WTC11 (cell line): ENCODE measurements around the gene SNRPE. TPM values are rescaled to one million over a fixed set of nuclear protein-coding genes. Genes with fewer than 3 reads are reported as not detected.

Experiments
- ATAC-seq: fragments of 200-7000 bp; cut with Tn5 transposase; 2 replicates; pipeline ENCODE4 v1.10.0; 2021; ENCODE audit warnings: mild to moderate bottlenecking, moderate library complexity
- CTCF ChIA-PET: fragments of 300-600 bp; sonication (Branson Sonifier 250); formaldehyde crosslinking; loops from one replicate; lab custom pipeline; 2021; ENCODE audit warnings: antibody characterized with exemption; lab: Charles Lee
- POLR2A ChIA-PET: fragments of 350-600 bp; sonication (Branson Sonifier 250); formaldehyde crosslinking; loops from one replicate; lab custom pipeline; 2021; ENCODE audit warnings: antibody characterized with exemption; lab: Charles Lee
- DNase-seq: peaks from one replicate; pipeline ENCODE4 v3.0.0; 2021; ENCODE audit warnings: low spot score
- H3K27ac Mint-ChIP-seq: 2 replicates; pipeline ENCODE4 v1.8.0; 2021; ENCODE audit warnings: mixed read lengths
- H3K27me3 Mint-ChIP-seq: 2 replicates; pipeline ENCODE4 v1.8.0; 2021; ENCODE audit warnings: low read depth, mild to moderate bottlenecking, moderate library complexity, mixed read lengths
- H3K36me3 Mint-ChIP-seq: 2 replicates; pipeline ENCODE4 v1.8.0; 2021; ENCODE audit warnings: mixed read lengths
- H3K4me1 Mint-ChIP-seq: 2 replicates; pipeline ENCODE4 v1.8.0; 2022; ENCODE audit warnings: mixed read lengths
- H3K4me3 Mint-ChIP-seq: 2 replicates; pipeline ENCODE4 v1.8.0; 2021; ENCODE audit warnings: mild to moderate bottlenecking, moderate library complexity, mixed read lengths
- H3K9me3 Mint-ChIP-seq: 2 replicates; pipeline ENCODE4 v1.8.0; 2021; ENCODE audit warnings: mixed read lengths
- CDX4 ChIP-seq: fragments of 250-450 bp; sonication (Bioruptor Pico); IDR thresholded peaks from 2 replicates; pipeline ENCODE4 v1.9.0; 2021; ENCODE audit warnings: moderate library complexity, mild to moderate bottlenecking, inconsistent platforms, borderline replicate concordance
- ELF4 ChIP-seq: sonication (generic); formaldehyde crosslinking; IDR thresholded peaks from 2 replicates; pipeline ENCODE4 v1.8.1; 2022; ENCODE audit warnings: low read depth, mild to moderate bottlenecking, moderate library complexity, missing genetic modification reagents
- FOXP1 ChIP-seq: sonication (generic); formaldehyde crosslinking; IDR thresholded peaks from 2 replicates; pipeline ENCODE4 v1.8.0; 2022; ENCODE audit warnings: missing genetic modification reagents, mild to moderate bottlenecking, moderate library complexity, borderline replicate concordance
- GRHL2 ChIP-seq: fragments of 250-450 bp; sonication (Bioruptor Pico); IDR thresholded peaks from 2 replicates; pipeline ENCODE4 v1.8.0; 2022; ENCODE audit warnings: mild to moderate bottlenecking, moderate library complexity; ENCODE audit not compliant: insufficient replicate concordance, severe bottlenecking
- GTF2I ChIP-seq: fragments of 250-450 bp; sonication (Bioruptor Pico); conservative IDR thresholded peaks from 2 replicates; pipeline ENCODE4 v1.4.0; 2021; ENCODE audit warnings: mild to moderate bottlenecking
- MLX ChIP-seq: sonication (generic); formaldehyde crosslinking; IDR thresholded peaks from 2 replicates; pipeline ENCODE4 v1.8.1; 2023; ENCODE audit warnings: mild to moderate bottlenecking, missing genetic modification reagents, moderate library complexity
- MYBL2 ChIP-seq: sonication (generic); formaldehyde crosslinking; IDR thresholded peaks from 2 replicates; pipeline ENCODE4 v1.8.1; 2023; ENCODE audit warnings: mild to moderate bottlenecking, moderate library complexity, missing genetic modification reagents
- NFE2L1 ChIP-seq: sonication (generic); formaldehyde crosslinking; IDR thresholded peaks from 2 replicates; pipeline ENCODE4 v1.8.1; 2023; ENCODE audit warnings: missing genetic modification reagents
- NFYB ChIP-seq: sonication (generic); formaldehyde crosslinking; conservative IDR thresholded peaks from 2 replicates; pipeline ENCODE4 v1.8.0; 2022; ENCODE audit warnings: low read depth, missing genetic modification reagents
- OVOL2 ChIP-seq: fragments of 250-450 bp; sonication (Bioruptor Pico); IDR thresholded peaks from 2 replicates; pipeline ENCODE4 v1.9.0; 2021; ENCODE audit warnings: mild to moderate bottlenecking, borderline replicate concordance
- SOX15 ChIP-seq: fragments of 250-450 bp; sonication (Bioruptor Pico); IDR thresholded peaks from 2 replicates; pipeline ENCODE4 v1.9.0; 2021; ENCODE audit warnings: mild to moderate bottlenecking
- SP1 ChIP-seq: sonication (generic); formaldehyde crosslinking; conservative IDR thresholded peaks from 2 replicates; pipeline ENCODE4 v1.8.1; 2022; ENCODE audit warnings: missing genetic modification reagents
- ZNF121 ChIP-seq: sonication (generic); formaldehyde crosslinking; IDR thresholded peaks from 2 replicates; pipeline ENCODE4 v1.8.0; 2023; ENCODE audit warnings: missing genetic modification reagents
- ZNF138 ChIP-seq: sonication (generic); formaldehyde crosslinking; conservative IDR thresholded peaks from 2 replicates; pipeline ENCODE4 v1.8.1; 2022; ENCODE audit warnings: mild to moderate bottlenecking, moderate library complexity, missing genetic modification reagents
- ZNF423 ChIP-seq: fragments of 250-450 bp; sonication (Bioruptor Pico); IDR thresholded peaks from 2 replicates; pipeline ENCODE4 v2.1.2; 2022; ENCODE audit warnings: mild to moderate bottlenecking, moderate library complexity
- total RNA-seq: library from RNA; stranded (reverse); gene quantifications from 3 replicates; pipeline ENCODE4 v1.2.3, GENCODE V29; 2021
- TF ChIP-seq, protein P1 (sequence below): sonication (generic); formaldehyde crosslinking; IDR thresholded peaks from 2 replicates; pipeline ENCODE4 v1.8.1; 2023; ENCODE audit warnings: mild to moderate bottlenecking, missing genetic modification reagents, borderline replicate concordance
- TF ChIP-seq, protein P2 (sequence below): fragments of 250-450 bp; sonication (Bioruptor Pico); IDR thresholded peaks from 2 replicates; pipeline ENCODE4 v2.1.2; 2022; ENCODE audit warnings: mild to moderate bottlenecking, moderate library complexity

Gene SNRPE
- total RNA-seq, 1 experiment from 2014 or later, result 260 TPM

GRCh38 chr1:203899869-203900714, 38.7 kb downstream of the SNRPE start:
- Mint-ChIP-seq H3K4me1 (no peaks in the 10 kb centered on the region), H3K36me3 (peaks cover 14% of the 10 kb centered on the region), H3K27me3 (no peaks in the 10 kb centered on the region; the same call in none of the 2 replicates), H3K9me3 (peaks cover 31% of the 10 kb centered on the region), H3K27ac (no peak overlapping the region), H3K4me3 (no peak overlapping the region)
- no peak for DNase-seq
- CTCF ChIA-PET, result interaction anchor here (0.9 kb wide), 1 partner anchor 229 kb away, joined by 5 read pairs; no protein-coding TSS in a partner anchor
- no peak for TF ChIP-seq MLX
- no peak for TF ChIP-seq MYBL2 (CRISPR knock-in tag)
- TF ChIP-seq GTF2I (CRISPR knock-in tag), result no peak
- no peak for TF ChIP-seq CDX4 (CRISPR knock-in tag)
- TF ChIP-seq, protein P1, sequence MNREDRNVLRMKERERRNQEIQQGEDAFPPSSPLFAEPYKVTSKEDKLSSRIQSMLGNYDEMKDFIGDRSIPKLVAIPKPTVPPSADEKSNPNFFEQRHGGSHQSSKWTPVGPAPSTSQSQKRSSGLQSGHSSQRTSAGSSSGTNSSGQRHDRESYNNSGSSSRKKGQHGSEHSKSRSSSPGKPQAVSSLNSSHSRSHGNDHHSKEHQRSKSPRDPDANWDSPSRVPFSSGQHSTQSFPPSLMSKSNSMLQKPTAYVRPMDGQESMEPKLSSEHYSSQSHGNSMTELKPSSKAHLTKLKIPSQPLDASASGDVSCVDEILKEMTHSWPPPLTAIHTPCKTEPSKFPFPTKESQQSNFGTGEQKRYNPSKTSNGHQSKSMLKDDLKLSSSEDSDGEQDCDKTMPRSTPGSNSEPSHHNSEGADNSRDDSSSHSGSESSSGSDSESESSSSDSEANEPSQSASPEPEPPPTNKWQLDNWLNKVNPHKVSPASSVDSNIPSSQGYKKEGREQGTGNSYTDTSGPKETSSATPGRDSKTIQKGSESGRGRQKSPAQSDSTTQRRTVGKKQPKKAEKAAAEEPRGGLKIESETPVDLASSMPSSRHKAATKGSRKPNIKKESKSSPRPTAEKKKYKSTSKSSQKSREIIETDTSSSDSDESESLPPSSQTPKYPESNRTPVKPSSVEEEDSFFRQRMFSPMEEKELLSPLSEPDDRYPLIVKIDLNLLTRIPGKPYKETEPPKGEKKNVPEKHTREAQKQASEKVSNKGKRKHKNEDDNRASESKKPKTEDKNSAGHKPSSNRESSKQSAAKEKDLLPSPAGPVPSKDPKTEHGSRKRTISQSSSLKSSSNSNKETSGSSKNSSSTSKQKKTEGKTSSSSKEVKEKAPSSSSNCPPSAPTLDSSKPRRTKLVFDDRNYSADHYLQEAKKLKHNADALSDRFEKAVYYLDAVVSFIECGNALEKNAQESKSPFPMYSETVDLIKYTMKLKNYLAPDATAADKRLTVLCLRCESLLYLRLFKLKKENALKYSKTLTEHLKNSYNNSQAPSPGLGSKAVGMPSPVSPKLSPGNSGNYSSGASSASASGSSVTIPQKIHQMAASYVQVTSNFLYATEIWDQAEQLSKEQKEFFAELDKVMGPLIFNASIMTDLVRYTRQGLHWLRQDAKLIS, result no peak
- no peak for TF ChIP-seq ZNF121
- TF ChIP-seq SP1 (CRISPR knock-in tag), result no peak
- no peak for TF ChIP-seq ELF4
- TF ChIP-seq ZNF138 (CRISPR knock-in tag), result no peak
- no peak for ATAC-seq
- POLR2A ChIA-PET, result interaction anchor here (0.5 kb wide), 1 partner anchor 15 kb away, joined by 5 read pairs; no protein-coding TSS in a partner anchor

DNA sequence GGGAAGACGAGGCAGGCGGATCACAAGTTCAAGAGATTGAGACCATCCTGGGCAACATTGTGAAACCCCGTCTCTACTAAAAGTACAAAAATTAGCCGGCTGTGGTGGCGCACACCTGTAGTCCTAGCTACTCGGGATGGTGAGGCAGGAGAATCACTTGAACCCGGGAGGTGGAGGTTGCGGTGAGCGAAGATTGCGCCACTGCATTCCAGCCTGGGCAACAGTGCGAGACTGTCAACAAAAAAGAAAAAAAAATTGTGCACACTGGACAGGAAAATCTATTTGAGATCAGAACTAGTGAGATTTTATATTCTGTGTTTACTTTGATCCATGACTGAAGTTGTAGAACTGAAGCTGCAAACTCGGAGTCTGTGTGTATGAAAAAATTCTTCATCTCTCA, 40.2 kb downstream of the SNRPE start:
- no peak for DNase-seq
- H3K36me3 Mint-ChIP-seq, result peaks cover 10% of the 10 kb centered on the region
- TF ChIP-seq NFE2L1 (CRISPR knock-in tag) (no peak), FOXP1 (no peak), MLX (no peak), GRHL2 (CRISPR knock-in tag) (no peak), CDX4 (CRISPR knock-in tag) (no peak), NFYB (no peak), ZNF423 (CRISPR knock-in tag) (no peak), SOX15 (CRISPR knock-in tag) (no peak), OVOL2 (CRISPR knock-in tag) (no peak)
- TF ChIP-seq, protein P2, sequence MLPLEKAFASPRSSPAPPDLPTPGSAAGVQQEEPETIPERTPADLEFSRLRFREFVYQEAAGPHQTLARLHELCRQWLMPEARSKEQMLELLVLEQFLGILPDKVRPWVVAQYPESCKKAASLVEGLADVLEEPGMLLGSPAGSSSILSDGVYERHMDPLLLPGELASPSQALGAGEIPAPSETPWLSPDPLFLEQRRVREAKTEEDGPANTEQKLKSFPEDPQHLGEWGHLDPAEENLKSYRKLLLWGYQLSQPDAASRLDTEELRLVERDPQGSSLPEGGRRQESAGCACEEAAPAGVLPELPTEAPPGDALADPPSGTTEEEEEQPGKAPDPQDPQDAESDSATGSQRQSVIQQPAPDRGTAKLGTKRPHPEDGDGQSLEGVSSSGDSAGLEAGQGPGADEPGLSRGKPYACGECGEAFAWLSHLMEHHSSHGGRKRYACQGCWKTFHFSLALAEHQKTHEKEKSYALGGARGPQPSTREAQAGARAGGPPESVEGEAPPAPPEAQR (CRISPR knock-in tag), result no peak
- TF ChIP-seq, all 79 proteins: peak for 0
- Mint-ChIP-seq H3K4me3 (no peak overlapping the region), H3K9me3 (peaks cover 23% of the 10 kb centered on the region), H3K27ac (no peak overlapping the region), H3K4me1 (no peaks in the 10 kb centered on the region), H3K27me3 (no peaks in the 10 kb centered on the region; the same call in none of the 2 replicates)
- no peak for ATAC-seq
- ChIA-PET CTCF (no interaction called here), POLR2A (no interaction called here)
